GM20000 (cell line): ENCODE data around the gene SELPLG.
"Not testable (repeated sequence)": the region's sequence is repeated elsewhere in the genome, so short reads cannot be mapped to it uniquely, and the experiment has no call there.

Experiments
- DNase-seq: peaks from one replicate; pipeline ENCODE4 v3.0.0; 2012; ENCODE audit warnings: low spot score
- CTCF ChIP-seq: IDR thresholded peaks from 2 replicates; pipeline ENCODE4 v1.5.1; 2012; ENCODE audit warnings: mild to moderate bottlenecking, control low read depth; ENCODE audit errors: extremely low read depth, missing control alignments

SELPLG gene

GRCh38 chr12:108634341-108634751 lies 652 bp upstream of the SELPLG start:
- no peak for DNase-seq
- TF ChIP-seq CTCF, result no peak

DNA sequence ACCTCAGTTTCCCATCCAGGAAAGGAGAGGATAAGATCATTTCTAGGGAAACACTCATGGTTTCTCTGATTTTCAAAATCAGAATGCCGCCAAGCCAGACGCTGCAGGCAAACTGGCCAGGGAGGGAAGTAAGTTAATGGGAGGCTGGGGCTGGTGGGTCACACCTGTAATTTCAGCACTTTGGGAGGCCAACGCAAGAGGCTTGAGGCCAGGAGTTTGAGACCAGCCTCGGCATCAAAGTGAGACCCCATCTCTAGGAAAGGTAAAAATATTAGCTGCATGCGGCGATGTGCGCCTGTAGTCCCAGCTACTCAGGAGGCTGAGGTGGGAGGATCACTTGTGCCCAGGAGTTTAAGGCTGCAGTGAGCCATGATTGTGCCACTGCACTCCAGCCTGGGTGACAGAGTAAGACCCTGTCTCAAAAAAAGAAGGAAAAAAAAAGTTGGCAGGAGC lies 587 bp downstream of the SELPLG start:
- DNase-seq, result no peak
- no peak for TF ChIP-seq CTCF

GRCh38 chr12:108631261-108631660 lies 2.4 kb downstream of the SELPLG start:
- DNase-seq, result not testable (repeated sequence)

GRCh38 chr12:108630481-108631207 lies 3.0 kb downstream of the SELPLG start:
- no peak for DNase-seq
- no peak for TF ChIP-seq CTCF

DNA sequence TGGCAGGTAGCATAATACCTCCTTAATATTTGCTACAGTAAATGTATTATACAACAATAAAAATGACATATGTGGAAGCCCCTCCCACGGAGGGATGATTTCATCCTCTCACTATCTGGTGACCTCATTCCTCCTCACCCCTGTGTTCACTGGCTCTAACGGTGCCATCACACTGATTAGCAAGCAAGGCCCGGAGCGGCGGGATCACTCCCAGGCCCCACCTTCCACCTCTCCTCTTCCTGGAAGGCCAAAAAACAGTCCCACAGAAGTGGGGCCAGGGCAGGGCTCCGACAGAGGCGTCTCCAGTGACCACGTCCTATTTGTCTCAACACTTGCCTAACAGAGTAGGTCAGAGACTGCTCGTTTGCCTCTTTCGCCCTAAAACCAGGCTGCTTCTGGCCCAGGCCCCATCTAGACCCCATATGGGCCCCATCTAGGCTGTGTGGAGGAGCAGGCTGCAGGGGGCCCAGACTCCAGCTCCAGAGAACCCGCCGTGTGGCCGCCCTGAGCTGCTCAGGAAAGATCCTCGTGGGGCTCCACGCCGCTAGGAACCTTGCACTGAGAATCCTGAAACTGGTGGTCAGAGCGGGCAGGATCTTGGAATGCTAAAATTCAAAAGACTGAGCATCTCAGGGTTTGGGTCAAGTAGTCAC lies 3.7 kb downstream of the SELPLG start:
- TF ChIP-seq CTCF, result no peak
- DNase-seq, result no peak

- TF ChIP-seq CTCF, result no peak
- DNase-seq, result no peak
These were observed 4.5 kb downstream of the SELPLG start for GRCh38 chr12:108629151-108629550.

GRCh38 chr12:108627134-108627920 lies 6.4 kb downstream of the SELPLG start:
- TF ChIP-seq CTCF, result no peak
- DNase-seq, result no peak
